Mesenchymal stem cell (in vitro differentiated cells and primary cell): ENCODE results near the gene PHLPP2.

ENCODE experiments used
- DNase-seq: peaks from one replicate; pipeline ENCODE4 v3.0.0-alpha.2; 2013
- H2AFZ ChIP-seq: one replicate; pipeline ENCODE4 v1.6.1; 2013; ENCODE audit warnings: low read depth, mild to moderate bottlenecking, control low read depth, inconsistent platforms, low read length, moderate library complexity
- H2AK5ac ChIP-seq: 2 replicates; pipeline ENCODE4 v1.6.1; 2013; ENCODE audit warnings: low read length, moderate library complexity, mild to moderate bottlenecking, inconsistent platforms; ENCODE audit not compliant: severe bottlenecking
- H2BK120ac ChIP-seq: one replicate; pipeline ENCODE4 v1.6.1; 2013; ENCODE audit warnings: low read depth, mild to moderate bottlenecking, inconsistent platforms, low read length, moderate library complexity
- H2BK12ac ChIP-seq, 2 experiments: one replicate each; pipeline ENCODE4 v1.6.1; 2013; ENCODE audit warnings: inconsistent platforms in 2 of 2, low read length in 2 of 2, mild to moderate bottlenecking in 2 of 2, moderate library complexity in 2 of 2, control low read depth in 1 of 2
- H2BK15ac ChIP-seq: one replicate; pipeline ENCODE4 v1.6.1; 2013; ENCODE audit warnings: mild to moderate bottlenecking, low read depth, inconsistent platforms; ENCODE audit not compliant: poor library complexity, severe bottlenecking
- H2BK5ac ChIP-seq: 2 replicates; pipeline ENCODE4 v1.6.1; 2013; ENCODE audit warnings: low read depth, mild to moderate bottlenecking, low read length, control low read depth, inconsistent platforms; ENCODE audit not compliant: poor library complexity, severe bottlenecking
- H3K14ac ChIP-seq, 2 experiments: one replicate each; pipeline ENCODE4 v1.6.1; 2013; ENCODE audit warnings: inconsistent platforms in 2 of 2, low read length in 2 of 2, control low read depth in 1 of 2, mild to moderate bottlenecking in 1 of 2, moderate library complexity in 1 of 2
- H3K18ac ChIP-seq, 2 experiments: one replicate each; pipeline ENCODE4 v1.6.1; 2013; ENCODE audit warnings: inconsistent platforms in 2 of 2, low read length in 2 of 2, control low read depth in 1 of 2, low read depth in 1 of 2, mild to moderate bottlenecking in 1 of 2
- H3K23ac ChIP-seq, 2 experiments: one replicate each; pipeline ENCODE4 v1.6.1; 2013; ENCODE audit warnings: inconsistent platforms in 2 of 2, low read length in 2 of 2, mild to moderate bottlenecking in 2 of 2, moderate library complexity in 2 of 2, control low read depth in 1 of 2
- H3K27ac ChIP-seq: 2 replicates; pipeline ENCODE4 v1.5.1; 2013; ENCODE audit warnings: mild to moderate bottlenecking, moderate library complexity, low read length, control low read depth, inconsistent platforms; ENCODE audit not compliant: poor library complexity, severe bottlenecking
- H3K27me3 ChIP-seq, 2 experiments: 2 replicates each; pipeline versions ENCODE4 v1.6.1 to v1.7.0; 2013; ENCODE audit warnings: low read length in 2 of 2, mild to moderate bottlenecking in 2 of 2, moderate library complexity in 2 of 2, control low read depth in 1 of 2, inconsistent platforms in 1 of 2; ENCODE audit not compliant: control insufficient read depth in 1 of 2, insufficient read depth in 1 of 2
- H3K36me3 ChIP-seq, 2 experiments: 2 replicates each; pipeline versions ENCODE4 v1.6.1 to v1.7.0; 2013; ENCODE audit warnings: low read length in 2 of 2, control low read depth in 1 of 2, inconsistent platforms in 1 of 2, low read depth in 1 of 2, mild to moderate bottlenecking in 1 of 2; ENCODE audit not compliant: insufficient read depth in 2 of 2, control insufficient read depth in 1 of 2
- H3K4ac ChIP-seq, 2 experiments: one replicate each; pipeline ENCODE4 v1.6.1; 2013; ENCODE audit warnings: inconsistent platforms in 2 of 2, low read length in 2 of 2, mild to moderate bottlenecking in 2 of 2, moderate library complexity in 2 of 2, control low read depth in 1 of 2, low read depth in 1 of 2
- H3K4me1 ChIP-seq: 2 replicates; pipeline ENCODE4 v1.6.1; 2013; ENCODE audit warnings: low read depth, low read length, control low read depth; ENCODE audit not compliant: control insufficient read depth, insufficient read depth
- H3K4me2 ChIP-seq: 2 replicates; pipeline ENCODE4 v1.6.1; 2013; ENCODE audit warnings: low read length, mild to moderate bottlenecking, inconsistent platforms; ENCODE audit not compliant: poor library complexity, severe bottlenecking
- H3K4me3 ChIP-seq, 2 experiments: 2 replicates each; pipeline versions ENCODE4 v1.5.1 to v1.7.0; 2013; ENCODE audit warnings: low read length in 2 of 2, mild to moderate bottlenecking in 2 of 2, control low read depth in 1 of 2, low read depth in 1 of 2; ENCODE audit not compliant: insufficient read depth in 1 of 2
- H3K79me1 ChIP-seq: replicated peaks from 2 replicates; pipeline ENCODE4 v1.6.1; 2013; ENCODE audit warnings: mild to moderate bottlenecking, control low read depth, low read length, inconsistent platforms; ENCODE audit not compliant: poor library complexity, severe bottlenecking
- H3K9ac ChIP-seq: 2 replicates; pipeline ENCODE4 v1.7.0; 2013; ENCODE audit warnings: mild to moderate bottlenecking, low read length, moderate library complexity
- H3K9me3 ChIP-seq: 2 replicates; pipeline ENCODE4 v1.7.0; 2013; ENCODE audit warnings: mild to moderate bottlenecking, low read length; ENCODE audit not compliant: control insufficient read depth
- H4K8ac ChIP-seq: one replicate; pipeline ENCODE4 v1.6.1; 2013; ENCODE audit warnings: inconsistent platforms, mild to moderate bottlenecking, low read length, moderate library complexity
- H4K91ac ChIP-seq: one replicate; pipeline ENCODE4 v1.6.1; 2013; ENCODE audit warnings: mild to moderate bottlenecking, low read length, inconsistent platforms
- WGBS: methylation state at CpG from one replicate; pipeline ENCODE4 v1.1.7; 2013; ENCODE audit warnings: mixed read lengths; 5-methylcytosine and 5-hydroxymethylcytosine counted together

Gene PHLPP2

GRCh38 chr16:71631776-71632175 lies 92.7 kb downstream of the PHLPP2 start:
- H3K27me3 ChIP-seq, result peaks cover 14% of the 10 kb centered on the region in 2 experiments
- no peak overlapping the region for H3K27ac ChIP-seq
- no peak overlapping the region for H2BK120ac ChIP-seq
- no peak overlapping the region for H3K4ac ChIP-seq
- peaks cover 11% of the 10 kb centered on the region for H3K4me1 ChIP-seq
- H3K9me3 ChIP-seq, result no peaks in the 10 kb centered on the region
- no peak overlapping the region for H2BK15ac ChIP-seq
- no peak overlapping the region for H4K91ac ChIP-seq
- no peak overlapping the region for H3K14ac ChIP-seq
- H4K8ac ChIP-seq, result no peak overlapping the region
- WGBS, result 91% methylated on average over 3 of the region's 4 CpGs
- H3K18ac ChIP-seq, result no peak overlapping the region
- no peak overlapping the region for H3K23ac ChIP-seq
- H3K79me1 ChIP-seq, result no peaks in the 10 kb centered on the region
- peaks cover 0 to 3% of the 10 kb centered on the region in 2 experiments for H3K36me3 ChIP-seq
- H2BK5ac ChIP-seq, result no peak overlapping the region
- no peak overlapping the region for H2AFZ ChIP-seq
- no peak for DNase-seq
- H3K4me3 ChIP-seq, result no peak overlapping the region
- H3K4me2 ChIP-seq, result no peak overlapping the region
- no peak overlapping the region for H2BK12ac ChIP-seq
- no peak overlapping the region for H3K9ac ChIP-seq
- H2AK5ac ChIP-seq, result no peak overlapping the region

DNA sequence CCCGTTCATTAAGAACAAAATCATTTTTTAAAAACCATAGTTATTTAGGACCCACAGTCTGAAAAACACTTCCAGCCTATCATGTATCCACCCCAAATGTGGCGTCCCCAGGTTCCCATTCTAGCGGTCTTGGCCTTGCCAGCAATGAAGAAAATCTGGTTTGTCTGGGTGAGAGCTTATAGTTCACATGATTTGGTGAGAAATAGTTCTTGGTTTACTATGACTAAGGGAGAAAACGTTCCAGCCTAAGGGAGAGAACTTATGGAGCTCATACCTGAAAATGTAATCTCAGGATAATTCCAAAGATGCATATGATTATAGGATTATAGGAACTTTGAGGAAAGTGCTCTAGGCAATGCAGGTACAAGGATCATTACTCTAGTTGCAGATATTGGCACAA lies 93.7 kb downstream of the PHLPP2 start:
- H3K36me3 ChIP-seq, result peaks cover 0 to 3% of the 10 kb centered on the region in 2 experiments
- no peak overlapping the region for H3K4me3 ChIP-seq
- no peak for DNase-seq
- H3K4me2 ChIP-seq, result no peak overlapping the region
- no peak overlapping the region for H2BK15ac ChIP-seq
- H3K9ac ChIP-seq, result no peak overlapping the region
- no peak overlapping the region for H3K18ac ChIP-seq
- no peak overlapping the region for H2BK12ac ChIP-seq
- WGBS, result 93% methylated on average over 4 of the region's 4 CpGs
- H4K8ac ChIP-seq, result no peak overlapping the region
- H2BK120ac ChIP-seq, result no peak overlapping the region
- no peak overlapping the region for H3K14ac ChIP-seq
- H2AFZ ChIP-seq, result no peak overlapping the region
- peaks cover 16% of the 10 kb centered on the region for H3K4me1 ChIP-seq
- H3K27ac ChIP-seq, result no peak overlapping the region
- no peaks in the 10 kb centered on the region for H3K79me1 ChIP-seq
- H3K27me3 ChIP-seq, result peaks cover 22 to 23% of the 10 kb centered on the region in 2 experiments
- no peak overlapping the region for H2BK5ac ChIP-seq
- no peaks in the 10 kb centered on the region for H3K9me3 ChIP-seq
- H2AK5ac ChIP-seq, result no peak overlapping the region
- H4K91ac ChIP-seq, result no peak overlapping the region
- no peak overlapping the region for H3K23ac ChIP-seq
- H3K4ac ChIP-seq, result no peak overlapping the region

- no peak overlapping the region for H2AFZ ChIP-seq
- no peak overlapping the region for H3K9ac ChIP-seq
- no peak overlapping the region for H3K18ac ChIP-seq
- H3K27ac ChIP-seq, result peak overlapping the region; percentile 73
- H3K9me3 ChIP-seq, result no peaks in the 10 kb centered on the region
- no peak overlapping the region for H3K4ac ChIP-seq
- H2BK120ac ChIP-seq, result no peak overlapping the region
- no peaks in the 10 kb centered on the region for H3K79me1 ChIP-seq
- H3K4me2 ChIP-seq, result no peak overlapping the region
- peaks cover 34 to 35% of the 10 kb centered on the region in 2 experiments for H3K27me3 ChIP-seq
- H2BK15ac ChIP-seq, result no peak overlapping the region
- H3K23ac ChIP-seq, result peak overlapping the region in 1 of 2 experiments; percentile 56
- WGBS, result 82% methylated on average over 11 of the region's 11 CpGs
- H2AK5ac ChIP-seq, result peak overlapping the region; percentile 34
- H4K8ac ChIP-seq, result no peak overlapping the region
- no peak for DNase-seq
- H3K4me3 ChIP-seq, result no peak overlapping the region
- peaks cover 0 to 3% of the 10 kb centered on the region in 2 experiments for H3K36me3 ChIP-seq
- H4K91ac ChIP-seq, result no peak overlapping the region
- no peak overlapping the region for H2BK12ac ChIP-seq
- H2BK5ac ChIP-seq, result no peak overlapping the region
- H3K14ac ChIP-seq, result no peak overlapping the region
- H3K4me1 ChIP-seq, result peaks cover 17% of the 10 kb centered on the region
Observed at GRCh38 chr16:71629278-71630016, 95.1 kb downstream of the PHLPP2 start.

GRCh38 chr16:71628810-71629209 lies 95.7 kb downstream of the PHLPP2 start:
- H4K8ac ChIP-seq, result no peak overlapping the region
- H2AK5ac ChIP-seq, result no peak overlapping the region
- H3K23ac ChIP-seq, result no peak overlapping the region
- H2BK5ac ChIP-seq, result no peak overlapping the region
- H3K36me3 ChIP-seq, result no peaks in the 10 kb centered on the region
- H3K79me1 ChIP-seq, result no peaks in the 10 kb centered on the region
- H3K9me3 ChIP-seq, result no peaks in the 10 kb centered on the region
- H2BK12ac ChIP-seq, result no peak overlapping the region
- 78% methylated on average over 5 of the region's 5 CpGs for WGBS
- H2BK15ac ChIP-seq, result no peak overlapping the region
- no peak overlapping the region for H3K4me2 ChIP-seq
- H3K27me3 ChIP-seq, result peaks cover 39 to 42% of the 10 kb centered on the region in 2 experiments
- H3K27ac ChIP-seq, result peak overlapping the region; percentile 73
- no peak overlapping the region for H3K4me3 ChIP-seq
- no peak overlapping the region for H3K4ac ChIP-seq
- no peak overlapping the region for H2AFZ ChIP-seq
- H2BK120ac ChIP-seq, result no peak overlapping the region
- no peak overlapping the region for H3K18ac ChIP-seq
- H3K14ac ChIP-seq, result no peak overlapping the region
- H3K9ac ChIP-seq, result no peak overlapping the region
- peak; percentile 26 for DNase-seq
- H3K4me1 ChIP-seq, result peaks cover 17% of the 10 kb centered on the region
- H4K91ac ChIP-seq, result no peak overlapping the region
